WERI-Rb-1 (cell line): ENCODE results near the gene EIF2B5.

ENCODE experiments used
- DNase-seq: peaks from one replicate; pipeline ENCODE4 v3.0.0-alpha.2; 2020
- H3K27ac ChIP-seq: fragments of 250-450 bp; sonication (Bioruptor Pico); 2 replicates; pipeline ENCODE4 v1.5.1; 2020; ENCODE audit warnings: mild to moderate bottlenecking, moderate library complexity
- H3K27me3 ChIP-seq: fragments of 250-450 bp; sonication (Bioruptor Pico); 2 replicates; pipeline ENCODE4 v1.5.1; 2021; ENCODE audit warnings: mild to moderate bottlenecking, low read depth, moderate library complexity; ENCODE audit not compliant: insufficient read depth, severe bottlenecking
- H3K36me3 ChIP-seq: fragments of 250-450 bp; sonication (Bioruptor Pico); 2 replicates; pipeline ENCODE4 v1.5.1; 2020; ENCODE audit warnings: mild to moderate bottlenecking, moderate library complexity
- H3K4me3 ChIP-seq: 2 replicates; pipeline ENCODE4 v1.5.1; 2011; ENCODE audit warnings: low read depth, mild to moderate bottlenecking, control low read depth, low read length
- H3K9me3 ChIP-seq: fragments of 250-450 bp; sonication (Bioruptor Pico); 2 replicates; pipeline ENCODE4 v1.5.1; 2021; ENCODE audit warnings: mild to moderate bottlenecking, moderate library complexity; ENCODE audit not compliant: severe bottlenecking
- TF ChIP-seq, protein P1 (sequence below): IDR thresholded peaks from 2 replicates; pipeline ENCODE4 v1.5.1; 2011; ENCODE audit warnings: low read depth, mild to moderate bottlenecking, control low read depth, inconsistent platforms, low read length

Gene EIF2B5

DNA sequence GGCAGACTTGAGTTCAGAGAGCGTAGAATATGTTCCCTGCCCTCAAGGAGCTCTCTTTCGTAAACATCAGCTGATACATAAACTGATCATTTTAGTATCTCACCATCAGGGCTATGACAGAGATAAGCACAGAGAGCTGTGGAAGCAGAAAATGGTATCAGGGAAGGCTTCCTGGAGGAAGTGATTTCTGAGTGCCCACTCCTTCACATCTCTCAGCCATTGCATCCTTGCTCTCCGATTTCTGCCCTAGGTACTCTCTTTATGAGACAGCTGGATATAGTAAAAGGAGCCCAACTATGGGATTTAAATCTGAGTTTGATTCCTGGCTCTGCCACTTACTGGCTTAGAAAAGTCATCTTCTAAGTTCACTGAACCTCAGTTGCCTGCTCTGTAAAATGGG lies 30.4 kb downstream of the EIF2B5 start:
- TF ChIP-seq, protein P1, sequence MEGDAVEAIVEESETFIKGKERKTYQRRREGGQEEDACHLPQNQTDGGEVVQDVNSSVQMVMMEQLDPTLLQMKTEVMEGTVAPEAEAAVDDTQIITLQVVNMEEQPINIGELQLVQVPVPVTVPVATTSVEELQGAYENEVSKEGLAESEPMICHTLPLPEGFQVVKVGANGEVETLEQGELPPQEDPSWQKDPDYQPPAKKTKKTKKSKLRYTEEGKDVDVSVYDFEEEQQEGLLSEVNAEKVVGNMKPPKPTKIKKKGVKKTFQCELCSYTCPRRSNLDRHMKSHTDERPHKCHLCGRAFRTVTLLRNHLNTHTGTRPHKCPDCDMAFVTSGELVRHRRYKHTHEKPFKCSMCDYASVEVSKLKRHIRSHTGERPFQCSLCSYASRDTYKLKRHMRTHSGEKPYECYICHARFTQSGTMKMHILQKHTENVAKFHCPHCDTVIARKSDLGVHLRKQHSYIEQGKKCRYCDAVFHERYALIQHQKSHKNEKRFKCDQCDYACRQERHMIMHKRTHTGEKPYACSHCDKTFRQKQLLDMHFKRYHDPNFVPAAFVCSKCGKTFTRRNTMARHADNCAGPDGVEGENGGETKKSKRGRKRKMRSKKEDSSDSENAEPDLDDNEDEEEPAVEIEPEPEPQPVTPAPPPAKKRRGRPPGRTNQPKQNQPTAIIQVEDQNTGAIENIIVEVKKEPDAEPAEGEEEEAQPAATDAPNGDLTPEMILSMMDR = no peak
- H3K27ac ChIP-seq = no peak overlapping the region
- H3K9me3 ChIP-seq = no peaks in the 10 kb centered on the region
- no peaks in the 10 kb centered on the region for H3K27me3 ChIP-seq
- no peak for DNase-seq
- no peak overlapping the region for H3K4me3 ChIP-seq
- H3K36me3 ChIP-seq = peaks cover 78% of the 10 kb centered on the region

DNA sequence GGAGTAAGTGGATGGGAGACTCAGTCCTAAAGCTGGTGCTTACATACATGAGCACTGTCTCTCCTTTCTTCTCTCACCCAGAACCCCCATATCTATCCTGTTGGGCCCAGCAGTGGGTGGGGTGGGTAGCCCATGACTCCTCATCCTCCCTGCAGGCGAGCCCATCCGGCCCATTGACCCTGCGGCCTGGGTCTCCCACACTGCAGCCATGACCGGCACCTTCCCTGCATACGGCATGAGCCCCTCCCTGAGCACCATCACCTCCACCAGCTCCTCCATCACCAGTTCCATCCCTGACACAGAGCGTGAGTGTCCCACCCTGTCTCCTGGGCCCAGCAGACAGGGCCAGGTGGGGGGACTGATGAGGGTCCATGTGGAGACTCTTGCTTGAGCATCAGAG lies 31.5 kb downstream of the EIF2B5 start:
- H3K4me3 ChIP-seq = no peak overlapping the region
- TF ChIP-seq, protein P1 = no peak
- H3K27ac ChIP-seq = no peak overlapping the region
- H3K9me3 ChIP-seq = no peaks in the 10 kb centered on the region
- peaks cover 87% of the 10 kb centered on the region for H3K36me3 ChIP-seq
- no peak for DNase-seq
- H3K27me3 ChIP-seq = no peaks in the 10 kb centered on the region

DNA sequence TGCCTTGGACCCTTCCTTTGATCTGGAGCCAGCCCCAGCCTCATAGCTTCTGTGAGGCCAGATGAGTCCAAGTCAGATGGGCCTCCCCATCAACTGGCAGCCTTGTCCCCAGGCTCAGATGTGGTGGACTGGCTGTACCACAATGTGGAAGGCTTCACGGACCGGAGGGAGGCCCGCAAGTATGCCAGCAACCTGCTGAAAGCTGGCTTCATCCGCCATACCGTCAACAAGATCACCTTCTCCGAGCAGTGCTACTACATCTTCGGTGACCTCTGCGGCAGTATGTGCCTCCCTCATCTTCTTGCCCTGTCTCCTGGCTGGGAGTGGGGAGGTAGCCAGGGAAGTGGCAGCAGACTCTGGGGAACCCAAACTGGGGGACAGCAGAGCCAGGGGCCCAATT lies 32.6 kb downstream of the EIF2B5 start:
- TF ChIP-seq, protein P1 = no peak
- no peak for DNase-seq
- no peak overlapping the region for H3K27ac ChIP-seq
- no peak overlapping the region for H3K4me3 ChIP-seq
- peaks cover 91% of the 10 kb centered on the region for H3K36me3 ChIP-seq
- no peaks in the 10 kb centered on the region for H3K27me3 ChIP-seq
- no peaks in the 10 kb centered on the region for H3K9me3 ChIP-seq

DNA sequence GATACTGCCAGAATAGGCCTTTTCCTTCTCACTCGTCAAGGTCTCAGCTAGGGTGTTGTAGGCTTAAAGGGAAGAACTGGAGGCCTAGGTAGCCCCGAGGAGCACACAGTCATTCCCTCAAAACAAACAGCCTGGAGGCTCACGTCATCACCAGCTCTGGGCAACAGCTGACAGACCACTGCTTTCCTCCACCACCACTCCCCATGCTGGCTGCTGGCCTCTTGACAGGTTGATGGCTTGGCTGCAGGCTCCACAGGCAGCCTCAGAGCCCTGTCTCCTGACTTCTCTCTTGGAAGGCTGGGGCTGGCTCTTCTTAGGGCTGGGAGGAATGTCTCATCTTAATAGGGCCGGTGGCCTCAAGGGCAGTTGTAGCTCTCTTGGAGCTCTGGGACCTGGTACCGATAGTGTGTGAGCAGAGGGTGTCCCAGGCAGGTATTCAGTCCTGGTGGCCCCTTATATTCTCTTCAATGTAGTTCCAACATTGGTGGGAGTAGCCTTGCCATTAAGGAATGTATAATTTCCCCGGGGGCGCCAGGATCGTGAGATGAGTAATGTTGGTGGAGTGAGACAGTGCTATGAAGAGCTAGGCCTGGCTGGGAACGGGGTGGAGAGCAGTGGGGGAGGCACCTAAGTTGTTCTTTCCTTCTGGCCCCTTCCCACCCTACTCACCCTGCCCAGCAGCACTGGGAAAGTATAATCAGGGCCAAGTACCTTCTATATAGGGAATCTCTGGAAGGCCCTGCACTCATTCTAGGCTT lies 33.4 kb downstream of the EIF2B5 start:
- H3K4me3 ChIP-seq = no peak overlapping the region
- TF ChIP-seq, protein P1 = no peak
- no peaks in the 10 kb centered on the region for H3K27me3 ChIP-seq
- H3K27ac ChIP-seq = no peak overlapping the region
- H3K9me3 ChIP-seq = no peaks in the 10 kb centered on the region
- peaks cover 92% of the 10 kb centered on the region for H3K36me3 ChIP-seq
- no peak for DNase-seq

DNA sequence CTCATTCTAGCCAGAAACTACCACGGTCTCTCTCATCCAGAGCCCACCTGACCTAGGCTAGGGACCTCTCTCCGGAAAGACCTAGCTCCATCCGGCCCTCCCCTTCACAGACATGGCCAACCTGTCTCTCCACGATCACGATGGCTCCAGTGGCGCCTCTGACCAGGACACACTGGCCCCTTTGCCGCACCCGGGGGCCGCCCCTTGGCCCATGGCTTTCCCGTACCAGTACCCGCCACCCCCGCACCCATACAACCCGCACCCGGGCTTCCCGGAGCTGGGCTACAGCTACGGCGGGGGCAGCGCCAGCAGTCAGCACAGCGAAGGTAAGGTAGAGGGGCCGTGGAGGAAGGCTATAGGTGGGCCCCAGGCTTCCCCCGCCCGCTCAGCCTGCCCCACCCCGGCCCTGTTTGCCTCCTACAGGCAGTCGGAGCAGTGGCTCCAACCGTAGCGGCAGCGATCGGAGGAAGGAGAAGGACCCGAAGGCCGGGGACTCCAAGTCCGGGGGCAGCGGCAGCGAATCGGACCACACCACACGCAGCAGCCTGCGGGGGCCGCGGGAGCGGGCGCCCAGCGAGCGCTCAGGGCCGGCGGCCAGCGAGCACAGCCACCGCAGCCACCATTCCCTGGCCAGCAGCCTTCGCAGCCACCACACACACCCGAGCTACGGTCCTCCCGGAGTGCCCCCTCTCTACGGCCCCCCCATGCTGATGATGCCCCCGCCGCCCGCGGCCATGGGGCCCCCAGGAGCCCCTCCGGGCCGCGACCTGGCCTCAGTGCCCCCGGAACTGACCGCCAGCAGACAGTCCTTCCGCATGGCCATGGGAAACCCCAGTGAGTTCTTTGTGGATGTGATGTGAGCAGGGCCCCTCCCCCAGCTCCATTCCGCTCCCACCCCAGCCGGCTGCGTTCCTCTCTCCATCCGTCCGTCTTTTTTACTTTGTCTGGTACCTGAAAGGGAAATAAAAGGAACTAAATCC lies 35.0 kb downstream of the EIF2B5 start:
- no peak for DNase-seq
- TF ChIP-seq, protein P1 = no peak
- H3K9me3 ChIP-seq = no peaks in the 10 kb centered on the region
- no peaks in the 10 kb centered on the region for H3K27me3 ChIP-seq
- H3K27ac ChIP-seq = no peak overlapping the region
- peaks cover 78% of the 10 kb centered on the region for H3K36me3 ChIP-seq
- H3K4me3 ChIP-seq = no peak overlapping the region
